Panc1 (cell line): ENCODE results near the gene MLEC. TPM values are rescaled to one million over a fixed set of nuclear protein-coding genes. Genes with fewer than 3 reads are reported as not detected.

Source experiments
- ATAC-seq: fragments of 200-7000 bp; cut with Tn5 transposase; 2 replicates; pipeline ENCODE4 v1.9.1; 2020; ENCODE audit warnings: mild to moderate bottlenecking, moderate library complexity
- BruUV-seq: library from RNA; stranded (reverse); fragments of 400-500 nt; replicated peaks from 2 replicates; lab custom pipeline; 2021; lab: Mats Ljungman, UMichigan
- CTCF ChIA-PET: fragments of 300-600 bp; sonication (Branson Sonifier 250); formaldehyde crosslinking; loops from one replicate; lab custom pipeline; 2022; ENCODE audit warnings: antibody characterized with exemption; lab: Charles Lee
- POLR2A ChIA-PET: fragments of 300-600 bp; sonication (Branson Sonifier 250); formaldehyde crosslinking; loops from one replicate; lab custom pipeline; 2022; ENCODE audit warnings: antibody characterized with exemption; lab: Charles Lee
- DNase-seq: peaks from one replicate; pipeline ENCODE4 v3.0.0-alpha.2; 2010; ENCODE audit warnings: low read depth, low spot score
- H3K27ac ChIP-seq: 2 replicates; pipeline ENCODE4 v1.5.1; 2011; ENCODE audit warnings: mild to moderate bottlenecking, low read length, inconsistent platforms
- H3K27me3 ChIP-seq: fragments of 200-500 bp; sonication (Bioruptor generic); 2 replicates; pipeline ENCODE4 v1.6.0; 2014; ENCODE audit warnings: low read length, inconsistent platforms; ENCODE audit not compliant: control insufficient read depth, insufficient read depth
- H3K36me3 ChIP-seq: fragments of 200-500 bp; sonication (Bioruptor generic); 2 replicates; pipeline ENCODE4 v1.5.1; 2014; ENCODE audit warnings: inconsistent platforms, mild to moderate bottlenecking, low read length, moderate library complexity; ENCODE audit not compliant: control insufficient read depth, insufficient read depth
- H3K4me1 ChIP-seq: 2 replicates; pipeline ENCODE4 v1.5.1; 2011; ENCODE audit warnings: inconsistent platforms, mild to moderate bottlenecking, low read length, moderate library complexity; ENCODE audit not compliant: control insufficient read depth, insufficient read depth
- H3K4me3 ChIP-seq, 2 experiments: 2 replicates each; pipeline ENCODE4 v1.5.1; 2011 to 2012; ENCODE audit warnings: low read depth in 2 of 2, low read length in 2 of 2, mild to moderate bottlenecking in 2 of 2, inconsistent platforms in 1 of 2, moderate library complexity in 1 of 2
- H3K9me3 ChIP-seq: fragments of 200-500 bp; sonication (Bioruptor generic); 2 replicates; pipeline ENCODE4 v1.5.1; 2014; ENCODE audit warnings: low read depth, mild to moderate bottlenecking, inconsistent platforms, low read length, moderate library complexity; ENCODE audit not compliant: control insufficient read depth, insufficient read depth
- POLR2AphosphoS5 ChIP-seq: IDR thresholded peaks from 2 replicates; pipeline ENCODE4 v1.6.1; 2012; ENCODE audit warnings: mild to moderate bottlenecking, low read depth, low read length, moderate library complexity
- SIN3A ChIP-seq: IDR thresholded peaks from 2 replicates; pipeline ENCODE4 v1.6.1; 2012; ENCODE audit warnings: low read depth, mild to moderate bottlenecking, low read length, moderate library complexity, borderline replicate concordance; ENCODE audit not compliant: insufficient read depth
- TCF7L2 ChIP-seq: IDR thresholded peaks from 2 replicates; pipeline ENCODE4 v1.6.1; 2011; ENCODE audit warnings: mild to moderate bottlenecking, low read depth, low read length, inconsistent platforms
- in situ Hi-C: cut with HindIII; loops from 2 replicates; pipeline ENCODE4 v1.10.0; 2016; ENCODE audit warnings: low sequenced_read_pairs, low pct_unique_long_range_greater_than_20kb
- intact Hi-C: fragments of 100-400 bp; cut with micrococcal nuclease; formaldehyde crosslinking; loops from one replicate; pipeline ENCODE4 v1.10.0; 2022; ENCODE audit not compliant: unreplicated experiment
- total RNA-seq: library from RNA; stranded (reverse); gene quantifications from one replicate; pipeline ENCODE4 v1.2.1, GENCODE V29; 2021; ENCODE audit not compliant: unreplicated experiment
- TF ChIP-seq, protein P1 (sequence below), 2 experiments: IDR thresholded peaks; 2 replicates each; pipeline ENCODE4 v1.6.1; 2011 to 2012; ENCODE audit warnings: low read depth in 2 of 2, control low read depth in 1 of 2, low read length in 1 of 2, mild to moderate bottlenecking in 1 of 2, moderate library complexity in 1 of 2; ENCODE audit not compliant: insufficient read depth in 1 of 2
- TF ChIP-seq, protein P2 (sequence below): fragments of 450-650 bp; IDR thresholded peaks from 2 replicates; pipeline ENCODE4 v1.5.1; 2017; ENCODE audit warnings: mild to moderate bottlenecking

The MLEC gene
- total RNA-seq, 1 experiment from 2014 or later: 171 TPM

DNA sequence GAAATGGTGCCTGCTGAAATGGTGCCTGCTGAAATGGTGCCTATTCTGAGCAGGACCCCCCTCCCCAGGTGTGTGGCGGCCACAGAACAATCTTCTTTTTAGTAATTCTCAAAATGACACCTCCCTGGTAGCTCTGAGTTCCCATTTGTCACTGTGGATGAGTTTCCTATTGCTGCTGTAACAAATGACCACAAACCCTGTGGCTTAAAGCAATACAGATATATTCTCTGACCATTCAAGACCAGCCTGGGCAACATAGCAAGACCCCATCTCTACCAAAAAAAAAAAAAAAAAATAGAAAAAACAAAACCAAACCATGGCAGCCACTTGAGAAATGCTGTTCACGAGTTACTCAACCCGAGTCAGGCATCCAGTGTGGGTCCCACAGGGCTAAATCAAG is 46.6 kb downstream of the MLEC start:
- Histone ChIP-seq H3K9me3 (no peaks in the 10 kb centered on the region), H3K4me3 (no peak overlapping the region), H3K36me3 (no peaks in the 10 kb centered on the region), H3K27me3 (no peaks in the 10 kb centered on the region), H3K27ac (no peak overlapping the region), H3K4me1 (no peaks in the 10 kb centered on the region)
- DNase-seq: no peak
- ChIA-PET CTCF (no interaction called here), POLR2A (interaction anchor here (0.6 kb wide), 1 partner anchor 105 kb away, joined by 5 read pairs; no protein-coding TSS in a partner anchor)
- TF ChIP-seq POLR2AphosphoS5: no peak
- TF ChIP-seq TCF7L2: no peak
- no peak for TF ChIP-seq SIN3A
- TF ChIP-seq, protein P1, sequence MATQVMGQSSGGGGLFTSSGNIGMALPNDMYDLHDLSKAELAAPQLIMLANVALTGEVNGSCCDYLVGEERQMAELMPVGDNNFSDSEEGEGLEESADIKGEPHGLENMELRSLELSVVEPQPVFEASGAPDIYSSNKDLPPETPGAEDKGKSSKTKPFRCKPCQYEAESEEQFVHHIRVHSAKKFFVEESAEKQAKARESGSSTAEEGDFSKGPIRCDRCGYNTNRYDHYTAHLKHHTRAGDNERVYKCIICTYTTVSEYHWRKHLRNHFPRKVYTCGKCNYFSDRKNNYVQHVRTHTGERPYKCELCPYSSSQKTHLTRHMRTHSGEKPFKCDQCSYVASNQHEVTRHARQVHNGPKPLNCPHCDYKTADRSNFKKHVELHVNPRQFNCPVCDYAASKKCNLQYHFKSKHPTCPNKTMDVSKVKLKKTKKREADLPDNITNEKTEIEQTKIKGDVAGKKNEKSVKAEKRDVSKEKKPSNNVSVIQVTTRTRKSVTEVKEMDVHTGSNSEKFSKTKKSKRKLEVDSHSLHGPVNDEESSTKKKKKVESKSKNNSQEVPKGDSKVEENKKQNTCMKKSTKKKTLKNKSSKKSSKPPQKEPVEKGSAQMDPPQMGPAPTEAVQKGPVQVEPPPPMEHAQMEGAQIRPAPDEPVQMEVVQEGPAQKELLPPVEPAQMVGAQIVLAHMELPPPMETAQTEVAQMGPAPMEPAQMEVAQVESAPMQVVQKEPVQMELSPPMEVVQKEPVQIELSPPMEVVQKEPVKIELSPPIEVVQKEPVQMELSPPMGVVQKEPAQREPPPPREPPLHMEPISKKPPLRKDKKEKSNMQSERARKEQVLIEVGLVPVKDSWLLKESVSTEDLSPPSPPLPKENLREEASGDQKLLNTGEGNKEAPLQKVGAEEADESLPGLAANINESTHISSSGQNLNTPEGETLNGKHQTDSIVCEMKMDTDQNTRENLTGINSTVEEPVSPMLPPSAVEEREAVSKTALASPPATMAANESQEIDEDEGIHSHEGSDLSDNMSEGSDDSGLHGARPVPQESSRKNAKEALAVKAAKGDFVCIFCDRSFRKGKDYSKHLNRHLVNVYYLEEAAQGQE (IDR thresholded peaks at IDR 0.05; ENCODE audit: insufficient read depth in 1 of 2, low read depth in 2 of 2, low read length in 1 of 2): no peak
- TF ChIP-seq, protein P2, sequence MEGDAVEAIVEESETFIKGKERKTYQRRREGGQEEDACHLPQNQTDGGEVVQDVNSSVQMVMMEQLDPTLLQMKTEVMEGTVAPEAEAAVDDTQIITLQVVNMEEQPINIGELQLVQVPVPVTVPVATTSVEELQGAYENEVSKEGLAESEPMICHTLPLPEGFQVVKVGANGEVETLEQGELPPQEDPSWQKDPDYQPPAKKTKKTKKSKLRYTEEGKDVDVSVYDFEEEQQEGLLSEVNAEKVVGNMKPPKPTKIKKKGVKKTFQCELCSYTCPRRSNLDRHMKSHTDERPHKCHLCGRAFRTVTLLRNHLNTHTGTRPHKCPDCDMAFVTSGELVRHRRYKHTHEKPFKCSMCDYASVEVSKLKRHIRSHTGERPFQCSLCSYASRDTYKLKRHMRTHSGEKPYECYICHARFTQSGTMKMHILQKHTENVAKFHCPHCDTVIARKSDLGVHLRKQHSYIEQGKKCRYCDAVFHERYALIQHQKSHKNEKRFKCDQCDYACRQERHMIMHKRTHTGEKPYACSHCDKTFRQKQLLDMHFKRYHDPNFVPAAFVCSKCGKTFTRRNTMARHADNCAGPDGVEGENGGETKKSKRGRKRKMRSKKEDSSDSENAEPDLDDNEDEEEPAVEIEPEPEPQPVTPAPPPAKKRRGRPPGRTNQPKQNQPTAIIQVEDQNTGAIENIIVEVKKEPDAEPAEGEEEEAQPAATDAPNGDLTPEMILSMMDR: no peak
- no TSS peak for BruUV-seq
- in situ Hi-C loops: no loop called here
- no peak for ATAC-seq
- intact Hi-C loops: no loop called here

DNA sequence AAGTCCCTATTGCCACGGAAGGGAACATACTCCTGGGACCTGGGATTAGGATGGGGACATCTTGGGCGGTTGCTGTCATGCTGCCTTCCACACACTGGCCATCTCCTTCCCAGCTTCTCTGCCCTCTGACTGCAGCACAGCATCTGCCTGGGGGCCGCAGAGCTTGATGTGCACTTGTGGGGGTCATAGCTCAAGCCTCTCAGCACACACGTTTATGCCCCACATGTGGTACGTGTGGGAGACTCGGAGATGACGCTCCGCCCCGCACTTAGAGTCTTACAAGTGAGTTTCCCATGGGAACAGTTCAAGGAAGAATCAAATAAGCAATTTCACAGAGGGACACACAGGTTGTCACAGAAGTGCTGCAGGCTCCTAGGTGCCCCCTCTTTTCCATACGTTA is 47.3 kb downstream of the MLEC start:
- ChIA-PET POLR2A (interaction anchor here (0.6 kb wide), 1 partner anchor 106 kb away, joined by 5 read pairs; no protein-coding TSS in a partner anchor), CTCF (no interaction called here)
- BruUV-seq: no TSS peak
- Histone ChIP-seq H3K4me1 (no peaks in the 10 kb centered on the region), H3K27ac (no peak overlapping the region), H3K4me3 (no peak overlapping the region), H3K36me3 (no peaks in the 10 kb centered on the region), H3K27me3 (no peaks in the 10 kb centered on the region), H3K9me3 (no peaks in the 10 kb centered on the region)
- TF ChIP-seq, protein P1 (IDR thresholded peaks at IDR 0.05; ENCODE audit: insufficient read depth in 1 of 2, low read depth in 2 of 2, low read length in 1 of 2): no peak
- no peak for TF ChIP-seq POLR2AphosphoS5
- DNase-seq: no peak
- ATAC-seq: no peak
- in situ Hi-C loops (no loop called here), intact Hi-C loops (no loop called here)
